Activated T-cell treated with anti-CD3 and anti-CD28 coated beads, Interleukin-2, amount 50 U/mL, for 4 hours (primary cell): ENCODE results near the gene TRUB2. TPM values are rescaled to one million over a fixed set of nuclear protein-coding genes. Genes with fewer than 3 reads are reported as not detected.
"Not testable (repeated sequence)": the region's sequence is repeated elsewhere in the genome, so short reads cannot be mapped to it uniquely, and the experiment has no call there.

ENCODE experiments used
- ATAC-seq, 2 donors: fragments of 200-7000 bp; cut with Tn5 transposase; one replicate each; pipeline ENCODE4 v1.10.0; 2021
- DNase-seq: peaks from one replicate; pipeline ENCODE4 v3.0.0-alpha.2; 2020
- H3K27me3 Mint-ChIP-seq: one replicate; pipeline ENCODE4 v1.8.0; 2021; ENCODE audit warnings: low read depth, mixed read lengths
- H3K36me3 Mint-ChIP-seq: one replicate; pipeline ENCODE4 v1.8.0; 2022; ENCODE audit warnings: mixed read lengths; ENCODE audit not compliant: insufficient read depth
- H3K4me1 Mint-ChIP-seq: one replicate; pipeline ENCODE4 v1.8.0; 2021; ENCODE audit warnings: low read depth, mixed read lengths
- H3K4me3 Mint-ChIP-seq: one replicate; pipeline ENCODE4 v1.8.0; 2021; ENCODE audit warnings: mild to moderate bottlenecking, moderate library complexity, mixed read lengths
- H3K9me3 Mint-ChIP-seq: one replicate; pipeline ENCODE4 v1.8.0; 2021; ENCODE audit warnings: mixed read lengths
- total RNA-seq, 3 donors: library from RNA; stranded (reverse); gene quantifications; one replicate each; pipeline ENCODE4 v1.2.1, GENCODE V29; 2021

The TRUB2 gene
- total RNA-seq, 3 donors from 2014 or later = 64.6 to 71.7 (median 69.7) TPM

- Mint-ChIP-seq H3K4me3 (no peak overlapping the region), H3K4me1 (no peaks in the 10 kb centered on the region), H3K27me3 (no peaks in the 10 kb centered on the region), H3K36me3 (peaks cover 16% of the 10 kb centered on the region), H3K9me3 (no peaks in the 10 kb centered on the region)
- DNase-seq (no peak), ATAC-seq (no peak)
Observed at GRCh38 chr9:128355451-128355850, 33.2 kb upstream of the TRUB2 start.

GRCh38 chr9:128349772-128350171, 27.5 kb upstream of the TRUB2 start:
- Mint-ChIP-seq H3K4me1 (no peaks in the 10 kb centered on the region), H3K27me3 (no peaks in the 10 kb centered on the region), H3K4me3 (no peak overlapping the region), H3K9me3 (no peaks in the 10 kb centered on the region), H3K36me3 (peaks cover 17% of the 10 kb centered on the region)
- DNase-seq = no peak
- ATAC-seq = no peak

GRCh38 chr9:128349125-128349524, 26.9 kb upstream of the TRUB2 start:
- no peaks in the 10 kb centered on the region for H3K9me3 Mint-ChIP-seq
- no peaks in the 10 kb centered on the region for H3K27me3 Mint-ChIP-seq
- ATAC-seq (no peak), DNase-seq (no peak)
- no peak overlapping the region for H3K4me3 Mint-ChIP-seq
- peaks cover 16% of the 10 kb centered on the region for H3K36me3 Mint-ChIP-seq
- H3K4me1 Mint-ChIP-seq = no peaks in the 10 kb centered on the region

GRCh38 chr9:128344931-128345605, 22.8 kb upstream of the TRUB2 start:
- Mint-ChIP-seq H3K9me3 (no peaks in the 10 kb centered on the region), H3K27me3 (no peaks in the 10 kb centered on the region), H3K4me1 (peaks cover 5% of the 10 kb centered on the region), H3K36me3 (peaks cover 11% of the 10 kb centered on the region), H3K4me3 (no peak overlapping the region)
- DNase-seq (no peak), ATAC-seq (no peak)

GRCh38 chr9:128343855-128344254, 21.6 kb upstream of the TRUB2 start:
- no peaks in the 10 kb centered on the region for H3K9me3 Mint-ChIP-seq
- peaks cover 8% of the 10 kb centered on the region for H3K4me1 Mint-ChIP-seq
- no peaks in the 10 kb centered on the region for H3K27me3 Mint-ChIP-seq
- DNase-seq (no peak), ATAC-seq (no peak)
- H3K4me3 Mint-ChIP-seq = no peak overlapping the region
- H3K36me3 Mint-ChIP-seq = peaks cover 5% of the 10 kb centered on the region

GRCh38 chr9:128342971-128343680, 20.9 kb upstream of the TRUB2 start:
- Mint-ChIP-seq H3K27me3 (no peaks in the 10 kb centered on the region), H3K4me1 (peaks cover 8% of the 10 kb centered on the region), H3K9me3 (no peaks in the 10 kb centered on the region), H3K4me3 (no peak overlapping the region), H3K36me3 (peaks cover 5% of the 10 kb centered on the region)
- DNase-seq (no peak), ATAC-seq (no peak)

GRCh38 chr9:128341435-128341849, 19.2 kb upstream of the TRUB2 start:
- H3K4me1 Mint-ChIP-seq = peaks cover 8% of the 10 kb centered on the region
- H3K36me3 Mint-ChIP-seq = peaks cover 3% of the 10 kb centered on the region

GRCh38 chr9:128340691-128341434, 18.6 kb upstream of the TRUB2 start:
- ATAC-seq (peak; percentile 20), DNase-seq (no peak)
- no peaks in the 10 kb centered on the region for H3K9me3 Mint-ChIP-seq
- peaks cover 3% of the 10 kb centered on the region for H3K36me3 Mint-ChIP-seq
- no peaks in the 10 kb centered on the region for H3K27me3 Mint-ChIP-seq
- peaks cover 8% of the 10 kb centered on the region for H3K4me1 Mint-ChIP-seq
- peak overlapping the region; percentile 92 for H3K4me3 Mint-ChIP-seq

More at GRCh38 chr9:128341435-128341849, 19.2 kb upstream of the TRUB2 start:
- peak; percentile 45 to 46 for ATAC-seq
- peak; percentile 57 for DNase-seq
- H3K9me3 Mint-ChIP-seq = no peaks in the 10 kb centered on the region
- peak overlapping the region; percentile 92 for H3K4me3 Mint-ChIP-seq
- no peaks in the 10 kb centered on the region for H3K27me3 Mint-ChIP-seq

GRCh38 chr9:128339761-128340690, 17.8 kb upstream of the TRUB2 start, which contains the start of gene SLC27A4:
Gene SLC27A4, plus strand, starts transcription at chr9:128340527. Its CDS starts 2,606 bp downstream, at chr9:128343133.
- ATAC-seq (peak; percentile 96 to 97), DNase-seq (peak; percentile 71)
- Mint-ChIP-seq H3K27me3 (no peaks in the 10 kb centered on the region), H3K9me3 (no peaks in the 10 kb centered on the region), H3K36me3 (peaks cover 3% of the 10 kb centered on the region), H3K4me3 (peak within 1 kb of the TSS; percentile 92), H3K4me1 (peaks cover 8% of the 10 kb centered on the region)

GRCh38 chr9:128338852-128339614, 16.8 kb upstream of the TRUB2 start:
- H3K27me3 Mint-ChIP-seq, H3K36me3 Mint-ChIP-seq, ATAC-seq, H3K9me3 Mint-ChIP-seq, H3K4me1 Mint-ChIP-seq, DNase-seq: not testable (repeated sequence)
- peak overlapping the region; percentile 92 for H3K4me3 Mint-ChIP-seq

GRCh38 chr9:128337936-128338335, 15.7 kb upstream of the TRUB2 start:
- H3K36me3 Mint-ChIP-seq = peaks cover 3% of the 10 kb centered on the region
- DNase-seq (no peak), ATAC-seq (no peak)
- H3K9me3 Mint-ChIP-seq = no peaks in the 10 kb centered on the region
- no peak overlapping the region for H3K4me3 Mint-ChIP-seq
- H3K27me3 Mint-ChIP-seq = no peaks in the 10 kb centered on the region
- peaks cover 8% of the 10 kb centered on the region for H3K4me1 Mint-ChIP-seq

- ATAC-seq (no peak), DNase-seq (no peak)
- H3K4me1 Mint-ChIP-seq = peaks cover 3% of the 10 kb centered on the region
- H3K9me3 Mint-ChIP-seq = no peaks in the 10 kb centered on the region
- H3K27me3 Mint-ChIP-seq = no peaks in the 10 kb centered on the region
- H3K36me3 Mint-ChIP-seq = peaks cover 7% of the 10 kb centered on the region
- H3K4me3 Mint-ChIP-seq = no peak overlapping the region
Observed at GRCh38 chr9:128335914-128336313, 13.7 kb upstream of the TRUB2 start.

GRCh38 chr9:128335161-128335560, 12.9 kb upstream of the TRUB2 start:
- Mint-ChIP-seq H3K27me3 (no peaks in the 10 kb centered on the region), H3K4me3 (no peak overlapping the region), H3K4me1 (peaks cover 3% of the 10 kb centered on the region)

More at GRCh38 chr9:128335161-128335560, 12.9 kb upstream of the TRUB2 start:
- H3K9me3 Mint-ChIP-seq = no peaks in the 10 kb centered on the region
- DNase-seq (no peak), ATAC-seq (no peak)
- H3K36me3 Mint-ChIP-seq = peaks cover 7% of the 10 kb centered on the region
